HG03108 (cell line): ENCODE data around the gene COL5A1.
"Not testable (repeated sequence)": the region's sequence is repeated elsewhere in the genome, so short reads cannot be mapped to it uniquely, and the experiment has no call there.

Experiments used
- ATAC-seq: cut with Tn5 transposase; IDR thresholded peaks from one replicate; pipeline ENCODE4 v1.9.1; 2021; ENCODE audit warnings: moderate library complexity; ENCODE audit not compliant: unreplicated experiment

The COL5A1 gene

DNA sequence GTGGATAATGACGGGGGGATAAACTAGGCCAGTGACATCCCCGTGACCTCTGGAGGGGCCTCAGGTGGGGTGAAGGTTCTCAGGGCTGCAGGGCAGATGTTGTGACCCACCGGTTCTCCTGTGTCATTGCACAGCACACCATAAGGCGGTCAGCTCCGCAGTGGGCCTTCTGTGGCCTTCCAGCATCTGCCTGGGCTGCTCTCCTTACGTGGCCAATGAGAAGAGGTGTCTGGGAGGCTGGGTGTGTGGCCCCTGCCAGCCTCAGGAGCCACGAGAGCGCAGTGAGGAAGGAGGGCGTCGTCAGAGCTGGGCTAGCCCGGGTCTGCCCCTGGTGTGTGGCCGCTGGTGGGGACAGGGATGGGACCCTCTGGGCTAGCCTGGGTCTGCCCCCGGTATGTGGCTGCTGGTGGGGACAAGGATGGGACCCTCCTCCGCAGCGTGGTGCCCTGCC, 48.7 kb downstream of the COL5A1 start:
- no peak for ATAC-seq

DNA sequence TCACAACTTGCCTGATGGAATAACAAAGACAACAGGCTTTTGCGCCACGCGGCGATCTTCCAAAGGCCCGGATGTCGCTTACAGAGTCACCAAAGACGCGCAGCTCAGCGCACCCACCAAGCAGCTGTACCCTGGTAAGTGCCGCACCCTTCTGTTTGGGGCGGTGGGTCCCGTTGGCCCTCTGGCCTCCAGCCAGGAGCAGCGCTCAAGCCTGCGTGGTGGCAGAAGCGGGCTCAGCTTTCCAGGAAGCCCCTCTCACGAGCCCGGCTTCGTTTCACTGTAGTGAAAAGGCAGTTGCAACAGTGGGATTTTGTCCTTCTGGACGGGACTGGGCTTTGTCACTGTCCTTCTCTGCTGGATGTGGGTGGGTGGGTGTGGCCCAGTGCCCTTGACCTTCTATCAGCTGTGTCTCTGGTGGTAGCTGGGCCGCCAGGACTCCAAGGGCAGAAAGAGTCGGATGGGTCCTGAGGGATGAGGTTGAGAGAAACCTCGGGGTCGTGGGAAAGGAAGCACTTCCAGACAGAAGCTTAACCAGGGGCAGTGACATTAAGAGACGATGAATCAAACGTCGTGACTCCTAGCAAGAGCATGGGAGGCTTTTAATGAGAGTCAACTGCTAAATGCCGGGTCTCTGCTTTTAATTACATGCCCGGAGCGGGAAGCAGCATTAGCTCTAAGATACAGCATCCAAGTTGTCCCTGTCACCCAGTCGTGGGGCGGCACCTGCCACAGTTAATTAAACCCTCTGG, 49.5 kb downstream of the COL5A1 start:
- no peak for ATAC-seq

DNA sequence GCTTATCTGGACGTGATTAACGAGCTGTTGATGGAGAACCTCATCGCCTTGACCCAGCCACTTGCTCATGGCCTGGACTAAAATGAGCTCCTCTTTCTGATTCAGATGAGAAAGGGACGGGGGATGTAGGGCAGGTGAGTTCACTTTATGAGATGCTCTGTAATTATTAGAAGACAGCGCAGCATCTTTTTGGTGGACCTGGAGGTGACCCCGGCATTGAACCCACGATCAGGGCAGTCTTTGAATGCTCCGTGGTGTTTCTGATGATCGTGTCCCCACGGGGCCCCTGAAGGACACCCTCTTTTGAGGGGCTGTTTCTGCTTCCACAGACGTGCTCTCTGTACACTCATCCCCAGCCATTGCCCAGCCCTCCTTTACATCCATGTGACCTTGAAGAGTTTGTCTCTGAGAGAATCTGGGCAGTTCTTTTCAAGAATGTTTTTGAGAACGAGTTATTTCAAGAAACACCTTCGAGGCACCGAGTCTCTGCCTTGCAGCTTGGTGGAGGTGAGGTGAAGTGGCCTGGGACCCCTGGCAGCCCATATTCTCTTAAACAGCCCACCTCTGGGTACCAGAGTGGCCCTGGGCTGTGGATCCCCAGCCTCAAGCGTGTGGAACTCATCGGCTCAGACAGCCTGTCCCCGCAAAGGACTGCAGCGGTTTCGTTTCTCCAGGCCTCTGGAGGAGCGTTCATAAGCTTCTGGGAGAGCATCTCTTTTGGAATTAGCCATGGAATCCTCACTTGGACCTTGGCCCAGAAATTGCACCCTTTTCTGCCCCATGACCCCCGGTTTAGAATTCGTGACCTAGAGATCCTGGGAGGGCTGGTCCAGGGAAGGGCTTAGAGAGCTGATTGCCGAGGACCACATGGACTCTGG, 50.3 kb downstream of the COL5A1 start:
- no peak for ATAC-seq

DNA sequence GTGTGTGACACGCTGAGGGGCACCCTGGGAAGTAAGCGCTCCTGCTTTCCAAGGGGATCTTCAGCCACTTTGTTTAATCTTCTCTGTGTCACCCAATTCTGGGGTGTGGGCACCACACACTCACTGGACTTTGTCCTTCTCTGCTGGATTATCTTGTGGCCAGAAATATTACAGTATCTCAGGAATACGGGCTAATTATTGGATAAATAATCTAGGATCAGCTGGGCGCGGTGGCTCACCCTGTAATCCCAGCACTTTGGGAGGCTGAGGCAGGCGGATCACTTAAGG, 50.9 kb downstream of the COL5A1 start:
- no peak for ATAC-seq

DNA sequence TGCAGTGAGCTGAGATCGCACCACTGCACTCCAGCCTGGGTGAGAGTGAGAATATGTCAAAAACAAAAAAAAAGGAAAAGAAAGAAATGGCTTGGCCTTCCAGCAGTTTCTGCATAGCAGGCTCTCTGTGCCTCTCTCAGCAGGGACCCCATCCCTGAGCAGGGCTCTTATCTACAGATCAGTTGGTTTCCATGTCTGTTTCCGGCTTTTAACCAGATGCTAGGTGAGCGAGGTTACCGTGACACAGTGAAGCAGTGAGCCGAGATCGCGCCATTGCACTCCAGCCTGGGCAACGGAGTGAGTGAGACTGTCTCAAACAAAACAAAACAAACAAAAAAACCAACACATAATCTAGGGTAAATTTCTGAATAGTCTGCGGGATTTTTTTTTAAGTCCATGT, 51.4 kb downstream of the COL5A1 start:
- no peak for ATAC-seq

DNA sequence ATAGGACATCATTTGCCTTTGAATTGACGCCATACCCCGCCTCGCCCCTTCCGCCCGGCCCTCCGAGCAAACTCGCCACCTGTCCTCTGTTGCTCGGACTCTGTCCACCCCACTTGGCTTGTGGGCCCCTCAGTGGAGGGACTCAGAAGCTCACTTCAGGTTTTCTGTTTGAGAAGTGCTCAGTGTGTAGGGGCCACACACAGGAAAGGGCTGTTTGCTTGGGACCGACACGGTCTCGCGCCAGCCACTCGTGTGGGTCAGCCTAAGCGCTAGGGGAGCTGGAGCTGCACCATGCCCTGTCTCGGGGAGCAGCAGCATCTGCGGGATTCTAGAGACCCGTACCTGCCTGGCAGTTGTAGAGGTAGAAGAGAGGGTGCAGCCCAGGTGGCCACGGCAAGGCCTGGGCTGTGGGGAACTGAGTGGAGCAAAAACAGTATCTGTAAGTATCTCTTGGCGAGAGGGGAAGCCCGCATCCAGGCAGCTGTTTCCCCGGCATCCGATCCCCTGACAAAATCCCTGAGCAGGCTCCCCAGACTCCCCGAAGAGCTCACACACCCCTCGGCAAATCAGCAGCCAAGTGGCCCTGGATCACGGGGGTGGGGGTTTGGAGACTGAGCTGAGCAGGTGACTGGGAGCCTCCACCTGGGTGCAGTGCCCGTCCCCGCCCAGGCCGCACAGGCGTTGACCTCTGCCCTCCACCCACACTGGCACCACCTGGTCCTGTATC, 52.2 kb downstream of the COL5A1 start:
- ATAC-seq, result no peak

DNA sequence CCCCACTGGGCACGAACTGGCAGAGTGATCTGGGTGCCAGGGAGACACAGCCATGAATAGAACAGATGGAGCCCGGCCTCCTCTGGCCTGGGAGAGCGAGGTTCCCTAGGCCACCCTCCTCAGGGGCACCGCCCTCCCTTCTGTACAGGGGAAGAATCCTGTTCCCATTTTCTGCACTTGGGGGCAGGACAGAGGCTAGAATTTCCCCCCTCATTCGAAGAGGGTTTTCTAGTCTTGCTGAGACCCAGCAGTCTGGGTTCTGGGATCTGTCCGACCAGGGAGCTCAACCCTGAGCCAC, 52.7 kb downstream of the COL5A1 start:
- ATAC-seq, result no peak

DNA sequence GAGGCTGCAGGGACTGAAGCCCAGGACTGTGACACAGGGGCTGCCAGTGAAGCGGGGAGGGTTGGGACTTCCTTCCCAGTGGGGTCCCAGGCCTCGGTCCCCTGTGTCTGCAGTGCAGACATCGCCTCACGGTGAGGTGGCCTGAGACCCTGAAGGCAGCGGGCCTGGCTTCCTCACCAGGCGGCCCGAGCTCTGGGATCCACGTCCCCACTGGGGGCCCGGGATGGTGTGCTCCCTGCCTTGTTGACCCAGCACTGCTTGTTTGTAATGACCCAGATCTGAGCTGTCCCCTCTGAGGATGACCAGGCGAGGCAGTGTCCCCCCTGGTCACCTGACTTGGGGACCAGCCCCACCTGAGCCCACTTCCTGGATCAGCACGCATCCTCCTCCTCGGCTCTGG, 53.1 kb downstream of the COL5A1 start:
- no peak for ATAC-seq

DNA sequence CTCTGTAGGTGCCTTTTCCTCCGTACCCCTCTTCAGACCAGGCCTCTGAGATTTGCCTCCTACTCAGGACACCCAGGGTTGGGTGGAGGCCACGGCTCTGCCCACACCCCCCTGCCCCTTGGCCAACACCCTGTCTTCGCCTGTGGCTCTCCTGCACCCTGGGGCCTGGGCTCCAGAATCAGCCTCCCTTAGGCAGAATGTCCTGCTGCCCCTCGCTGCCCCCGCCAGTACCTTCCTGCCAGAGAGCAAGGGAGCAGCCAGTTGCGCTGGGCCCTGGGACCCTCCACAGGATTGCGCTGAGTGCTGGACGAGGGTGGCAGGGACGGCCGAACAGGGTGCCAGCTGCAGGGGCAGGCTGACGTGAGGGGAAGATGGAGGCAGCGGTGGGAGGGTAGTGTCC, 53.5 kb downstream of the COL5A1 start:
- no peak for ATAC-seq

DNA sequence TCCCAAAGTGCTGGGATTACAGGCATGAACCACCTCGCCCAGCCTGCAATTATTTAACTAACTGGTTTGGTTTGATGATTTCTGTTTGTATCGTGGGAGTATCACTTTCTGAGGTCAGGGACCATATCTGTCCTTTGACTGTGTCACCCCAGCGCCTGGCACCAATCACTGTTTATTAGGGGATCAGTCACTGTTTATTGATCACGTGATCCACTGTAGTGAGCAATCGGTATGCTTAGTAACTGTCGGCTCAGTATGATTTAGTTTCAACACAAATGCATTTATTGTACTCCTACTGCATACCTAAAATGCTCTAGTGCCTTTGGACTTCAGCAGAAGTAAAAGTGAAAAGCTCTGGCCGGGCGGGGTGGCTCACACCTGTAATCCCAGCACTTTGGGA, 54.8 kb downstream of the COL5A1 start:
- ATAC-seq, result no peak

DNA sequence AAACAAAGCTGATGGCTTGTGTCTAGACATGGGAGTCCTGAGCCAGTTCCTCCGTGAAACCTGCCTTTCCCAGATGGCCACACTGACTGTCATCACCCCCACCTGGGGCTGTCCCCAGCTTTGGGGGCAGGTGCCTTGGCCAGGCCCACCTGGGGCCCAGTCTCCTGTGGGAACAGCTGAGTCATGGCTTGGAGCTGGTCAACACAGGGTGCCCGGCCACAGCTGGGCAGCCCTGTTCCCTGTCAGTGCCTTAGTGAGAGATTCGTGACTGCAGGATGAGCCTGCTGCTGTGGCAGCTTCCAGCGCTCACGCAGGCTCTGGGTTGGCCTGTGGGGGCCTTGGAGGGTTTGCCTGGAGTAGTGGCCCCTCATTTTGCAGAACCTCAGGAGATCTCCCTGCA, 56.5 kb downstream of the COL5A1 start:
- no peak for ATAC-seq

DNA sequence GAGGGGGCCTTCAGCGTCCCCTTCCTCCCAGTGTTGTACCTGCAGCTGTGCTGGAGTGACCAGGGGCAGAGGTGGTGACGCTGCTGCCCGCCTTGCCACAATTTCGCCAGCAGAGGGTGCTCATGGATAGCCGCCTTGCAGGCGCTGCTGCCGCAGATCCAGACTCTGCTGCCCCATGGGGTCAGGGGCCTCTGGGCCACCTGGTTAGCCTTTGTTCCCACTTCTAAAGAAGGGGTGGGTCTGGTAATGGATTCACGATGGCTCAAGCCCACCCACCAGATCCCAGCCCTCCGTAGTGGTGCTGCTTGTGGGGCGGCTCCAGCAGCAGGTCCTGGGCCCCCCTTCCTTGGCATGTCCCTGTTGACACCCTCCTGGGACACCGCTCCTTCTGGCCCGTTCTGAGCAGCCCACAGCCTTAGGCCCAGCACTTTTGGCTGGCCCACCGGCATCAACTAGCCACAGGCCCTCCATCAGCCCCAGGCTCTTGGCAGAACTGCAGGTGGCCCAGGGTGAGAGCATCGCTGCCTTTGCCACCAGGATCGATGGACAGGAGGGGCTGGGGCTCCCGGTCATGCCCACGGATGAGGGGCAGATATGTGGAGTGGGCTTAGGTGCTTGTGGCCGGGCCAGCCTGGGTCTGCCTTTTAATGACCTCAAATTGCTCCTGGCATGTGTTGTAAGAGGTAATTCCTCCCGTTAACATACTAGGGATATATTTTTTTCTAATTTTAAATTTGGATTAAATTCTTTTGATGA, 57.2 kb downstream of the COL5A1 start:
- no peak for ATAC-seq

DNA sequence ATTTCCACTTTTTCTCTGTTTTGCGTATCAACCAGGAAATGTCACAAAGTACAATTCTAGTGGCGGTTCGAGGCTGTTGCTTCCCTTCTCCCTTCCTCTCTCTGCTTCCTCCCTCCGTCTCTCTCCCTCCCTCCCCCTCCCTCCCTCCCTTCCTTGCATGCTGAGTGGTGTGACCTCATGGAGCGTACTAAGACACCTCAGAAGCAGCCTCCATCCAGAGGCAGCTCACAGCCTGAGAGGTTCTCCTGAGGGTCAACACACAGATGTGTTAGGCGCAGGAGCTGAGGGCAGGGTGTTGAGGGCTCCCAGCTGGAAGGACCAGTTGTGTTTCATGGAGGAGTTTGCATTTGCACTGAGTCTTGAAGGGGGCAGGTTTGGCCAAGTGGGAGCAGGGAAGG, 57.7 kb downstream of the COL5A1 start:
- ATAC-seq, result no peak

DNA sequence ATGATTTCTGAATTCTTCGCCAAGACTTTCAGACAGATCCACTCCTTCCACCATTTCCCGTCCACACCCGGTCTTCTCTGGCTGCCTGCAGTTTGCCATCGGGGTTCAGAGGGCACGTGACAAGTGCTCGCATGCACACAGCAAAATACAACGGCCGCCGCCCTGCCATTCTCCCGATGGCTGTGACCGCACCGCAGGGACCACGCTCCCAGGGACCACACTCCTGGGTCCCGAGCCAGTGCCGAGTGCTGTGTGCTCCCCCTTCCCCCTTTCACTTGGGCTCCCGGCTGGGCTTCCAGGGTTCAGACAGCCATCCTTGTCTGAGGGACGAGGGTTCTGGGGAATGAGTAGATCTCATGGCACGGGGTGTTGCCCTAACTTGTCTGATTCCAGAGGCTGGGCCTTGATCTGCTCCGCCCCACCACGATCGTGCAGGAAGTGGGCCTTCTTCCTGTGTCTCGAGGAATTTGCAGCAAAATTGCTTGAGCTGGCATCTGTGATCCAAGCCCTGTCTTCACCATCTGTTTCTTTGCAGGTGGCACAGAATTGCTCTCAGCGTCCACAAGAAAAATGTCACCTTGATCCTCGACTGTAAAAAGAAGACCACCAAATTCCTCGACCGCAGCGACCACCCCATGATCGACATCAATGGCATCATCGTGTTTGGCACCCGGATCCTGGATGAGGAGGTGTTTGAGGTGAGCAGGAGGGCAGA, 59.2 kb downstream of the COL5A1 start:
- no peak for ATAC-seq

DNA sequence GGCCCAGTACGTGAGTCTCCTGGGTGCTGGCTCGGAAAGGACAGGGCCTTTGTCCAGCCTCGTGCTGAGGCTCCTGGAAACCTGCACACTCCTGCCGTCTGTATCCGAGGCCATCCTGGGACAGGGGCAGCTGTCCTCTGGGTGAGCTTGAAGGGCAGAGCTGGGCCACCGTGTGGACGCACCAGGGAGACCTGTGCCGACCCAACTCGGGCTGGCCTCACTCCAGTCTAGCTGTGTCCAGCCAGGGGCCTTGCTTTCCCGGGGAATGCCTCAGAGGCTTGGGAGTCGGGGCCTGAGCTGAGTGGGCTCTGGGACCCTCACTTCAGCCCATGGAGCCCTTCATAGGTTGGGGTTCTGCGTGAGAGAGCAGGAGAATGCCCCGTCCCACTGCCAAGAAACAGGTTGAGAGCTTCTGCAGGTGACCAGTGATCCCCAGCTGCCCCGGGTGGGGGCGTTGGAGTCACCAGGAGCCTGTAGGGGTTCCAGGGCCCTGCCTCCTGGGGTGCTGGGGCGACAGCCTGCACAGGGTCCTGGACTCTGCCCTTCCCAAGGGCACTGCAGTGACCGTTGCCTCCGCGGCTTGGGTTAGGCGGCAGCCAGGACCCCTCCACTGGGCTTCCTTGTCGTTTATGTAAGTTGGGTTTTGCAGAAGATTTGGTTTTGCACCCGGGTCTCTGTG, 60.1 kb downstream of the COL5A1 start:
- no peak for ATAC-seq

DNA sequence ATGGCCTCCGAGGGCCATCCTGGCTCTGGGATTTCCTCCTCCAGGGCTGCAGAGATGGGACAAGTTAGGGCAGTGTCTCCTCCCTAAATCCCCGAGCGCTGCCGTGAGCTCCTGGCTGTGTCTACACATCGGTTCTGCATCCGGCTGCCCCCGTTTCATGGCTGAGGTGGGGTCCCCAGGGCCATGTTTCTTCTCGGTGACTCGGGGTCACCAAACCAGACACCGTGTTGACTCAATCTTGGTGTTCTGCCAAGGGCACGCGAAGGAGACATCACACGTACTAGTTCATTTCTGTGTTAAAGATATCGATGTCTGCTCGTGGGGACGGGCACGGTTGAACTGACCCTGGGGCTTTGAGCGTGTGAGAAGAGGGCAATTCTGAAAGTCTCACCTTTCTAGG, 60.7 kb downstream of the COL5A1 start:
- no peak for ATAC-seq

DNA sequence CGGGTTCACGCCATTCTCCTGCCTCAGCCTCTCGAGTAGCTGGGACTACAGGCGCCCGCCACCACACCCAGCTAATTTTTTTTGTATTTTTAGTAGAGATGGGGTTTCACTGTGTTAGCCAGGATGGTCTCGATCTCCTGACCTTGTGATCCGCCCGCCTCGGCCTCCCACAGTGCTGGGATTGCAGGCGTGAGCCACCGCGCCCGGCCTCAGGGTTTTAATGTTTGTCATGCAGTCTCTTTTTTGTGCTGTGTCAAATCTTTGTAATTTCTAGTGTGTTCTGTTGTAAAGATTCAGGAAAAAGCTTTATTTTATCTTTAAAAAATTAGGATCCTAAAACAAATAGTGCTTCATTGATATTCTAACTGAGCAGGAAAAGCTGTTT, 62.1 kb downstream of the COL5A1 start:
- ATAC-seq, result not testable (repeated sequence)

DNA sequence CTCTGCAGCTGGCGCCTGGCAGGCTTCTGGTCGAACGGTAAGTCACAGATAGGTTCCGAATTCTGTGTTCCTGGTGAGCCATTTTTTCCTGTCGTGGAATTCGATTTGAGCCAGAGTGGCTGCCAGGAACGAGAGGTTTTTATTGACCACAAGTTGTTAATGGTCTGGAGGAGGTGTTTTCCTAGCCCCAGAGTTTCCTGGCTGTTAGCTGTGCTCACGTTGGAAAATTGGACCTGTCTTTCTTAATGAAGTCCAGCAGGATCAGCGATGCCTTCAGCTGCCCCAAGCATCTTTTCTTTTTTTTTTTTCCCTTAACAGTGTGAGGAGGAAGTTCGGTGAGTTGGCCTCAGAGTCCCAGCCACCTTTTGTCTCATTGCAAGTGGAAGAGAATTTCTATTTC, 62.9 kb downstream of the COL5A1 start:
- no peak for ATAC-seq

DNA sequence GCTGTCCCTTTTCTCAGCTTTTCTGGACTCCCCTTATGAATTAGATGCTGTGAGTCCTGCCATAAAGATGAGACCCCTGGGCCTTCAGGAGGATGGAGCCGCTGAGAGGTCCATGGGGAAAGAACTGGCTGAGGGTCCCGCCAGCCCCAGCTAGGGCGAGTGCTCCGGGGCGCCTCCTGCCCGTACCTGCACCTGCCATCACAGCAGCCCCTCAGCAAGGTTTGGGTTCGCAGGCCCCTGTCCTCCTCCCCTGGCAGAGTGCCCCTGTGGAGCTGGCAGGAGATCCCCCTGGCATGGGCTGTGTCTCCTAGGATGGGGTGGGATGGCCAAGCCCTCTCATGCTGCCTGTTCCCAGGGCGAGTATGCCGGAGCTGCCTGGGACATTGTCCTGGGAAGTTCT, 64.2 kb downstream of the COL5A1 start:
- ATAC-seq, result no peak

DNA sequence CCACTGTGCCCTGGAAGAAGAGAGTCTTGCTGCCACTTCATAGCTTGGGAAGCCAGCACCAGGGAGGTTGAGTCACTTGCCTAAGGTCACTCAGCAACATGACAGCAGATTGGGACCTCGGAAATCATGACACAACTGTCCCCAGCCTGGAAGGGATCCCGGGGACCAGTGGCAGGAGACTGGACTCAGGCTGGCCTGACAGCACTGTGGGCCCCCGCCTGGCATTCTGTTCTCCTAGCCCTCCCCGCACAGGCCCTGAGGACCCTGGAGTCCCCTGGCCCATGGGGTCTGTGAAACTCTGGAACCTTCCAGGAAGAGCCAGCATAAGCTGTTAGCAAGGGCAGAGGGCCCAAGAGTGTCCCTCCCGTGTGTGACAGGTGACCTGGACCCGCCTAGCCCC, 64.9 kb downstream of the COL5A1 start:
- no peak for ATAC-seq
